Suprapubic skin (tissue), 4 donors: Measurements from ENCODE around the gene POC1B.

Experiments
- EP300 ChIP-seq: sonication (generic); formaldehyde crosslinking; IDR thresholded peaks from one replicate; pipeline ENCODE4 v1.6.1; 2017; ENCODE audit warnings: antibody characterized with exemption
- POLR2A ChIP-seq, 2 donors: fragments of 450-650 bp; IDR thresholded peaks; one replicate each; pipeline ENCODE4 v1.6.1; 2017; ENCODE audit warnings: antibody characterized with exemption in 2 of 2, mild to moderate bottlenecking in 2 of 2, moderate library complexity in 2 of 2
- POLR2AphosphoS5 ChIP-seq, 3 donors: sonication (generic); formaldehyde crosslinking; IDR thresholded peaks; one replicate each; pipeline ENCODE4 v1.6.1; 2017; ENCODE audit warnings: antibody characterized with exemption in 3 of 3
- TF ChIP-seq, protein P1 (sequence below), 2 donors: fragments of 200-600 bp in 1 of 2; fragments of 450-650 bp in 1 of 2; sonication (generic) in 1 of 2; IDR thresholded peaks; one replicate each; pipeline ENCODE4 v1.5.1; 2016 to 2019; ENCODE audit warnings: antibody characterized with exemption in 2 of 2, mild to moderate bottlenecking in 1 of 2, moderate library complexity in 1 of 2

- TF ChIP-seq, protein P1, sequence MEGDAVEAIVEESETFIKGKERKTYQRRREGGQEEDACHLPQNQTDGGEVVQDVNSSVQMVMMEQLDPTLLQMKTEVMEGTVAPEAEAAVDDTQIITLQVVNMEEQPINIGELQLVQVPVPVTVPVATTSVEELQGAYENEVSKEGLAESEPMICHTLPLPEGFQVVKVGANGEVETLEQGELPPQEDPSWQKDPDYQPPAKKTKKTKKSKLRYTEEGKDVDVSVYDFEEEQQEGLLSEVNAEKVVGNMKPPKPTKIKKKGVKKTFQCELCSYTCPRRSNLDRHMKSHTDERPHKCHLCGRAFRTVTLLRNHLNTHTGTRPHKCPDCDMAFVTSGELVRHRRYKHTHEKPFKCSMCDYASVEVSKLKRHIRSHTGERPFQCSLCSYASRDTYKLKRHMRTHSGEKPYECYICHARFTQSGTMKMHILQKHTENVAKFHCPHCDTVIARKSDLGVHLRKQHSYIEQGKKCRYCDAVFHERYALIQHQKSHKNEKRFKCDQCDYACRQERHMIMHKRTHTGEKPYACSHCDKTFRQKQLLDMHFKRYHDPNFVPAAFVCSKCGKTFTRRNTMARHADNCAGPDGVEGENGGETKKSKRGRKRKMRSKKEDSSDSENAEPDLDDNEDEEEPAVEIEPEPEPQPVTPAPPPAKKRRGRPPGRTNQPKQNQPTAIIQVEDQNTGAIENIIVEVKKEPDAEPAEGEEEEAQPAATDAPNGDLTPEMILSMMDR (IDR thresholded peaks at IDR 0.05): no peak
- TF ChIP-seq POLR2A (IDR thresholded peaks at IDR 0.05): no peak
- TF ChIP-seq POLR2AphosphoS5 (IDR thresholded peaks at IDR 0.05): no peak
- TF ChIP-seq EP300: no peak
Measured at GRCh38 chr12:89504560-89505346, 21.1 kb downstream of the POC1B start.
